Heart right ventricle (tissue), 16 donors: ENCODE results near the gene ARHGEF4. TPM values are rescaled to one million over a fixed set of nuclear protein-coding genes. Genes with fewer than 3 reads are reported as not detected.

Experiments
- ATAC-seq, 8 donors: fragments of 200-7000 bp; cut with Tn5 transposase; one replicate each; pipeline ENCODE4 v1.9.1; 2020; ENCODE audit warnings: mild to moderate bottlenecking in 8 of 8, moderate library complexity in 8 of 8, moderate number of reproducible peaks in 1 of 8
- DNase-seq, 2 donors: peaks; one replicate each; pipeline ENCODE4 v3.0.0-alpha.2; 2020
- H3K27ac ChIP-seq, 10 donors: fragments of 200-600 bp; sonication (generic) in 2 of 10; one replicate each; pipeline versions ENCODE4 v1.5.0 to v1.8.0; 2020 to 2022; ENCODE audit warnings: mild to moderate bottlenecking in 3 of 10
- H3K27me3 ChIP-seq, 7 donors: fragments of 200-600 bp; one replicate each; pipeline ENCODE4 v1.8.0; 2021 to 2022; ENCODE audit warnings: mild to moderate bottlenecking in 2 of 7
- H3K36me3 ChIP-seq, 9 donors: fragments of 200-600 bp; sonication (generic) in 1 of 9; one replicate each; pipeline versions ENCODE4 v1.5.0 to v1.8.0; 2020 to 2022; ENCODE audit warnings: mild to moderate bottlenecking in 2 of 9
- H3K4me1 ChIP-seq, 9 donors: fragments of 200-600 bp; sonication (generic) in 1 of 9; one replicate each; pipeline versions ENCODE4 v1.5.0 to v1.8.0; 2020 to 2022; ENCODE audit warnings: mild to moderate bottlenecking in 4 of 9
- H3K4me3 ChIP-seq, 10 donors: fragments of 200-600 bp; sonication (generic) in 2 of 10; one replicate each; pipeline versions ENCODE4 v1.5.0 to v1.8.0; 2020 to 2022; ENCODE audit warnings: mild to moderate bottlenecking in 7 of 10, moderate library complexity in 2 of 10
- H3K9me3 ChIP-seq, 11 donors: fragments of 200-600 bp in 10 of 11; sonication (generic) in 2 of 11; one replicate each; pipeline versions ENCODE4 v1.5.0 to v1.8.0; 2013 to 2022; ENCODE audit warnings: mild to moderate bottlenecking in 2 of 11, control low read depth in 1 of 11, moderate library complexity in 1 of 11
- WGBS, 2 donors: extraction: QIAGEN DNeasy Blood & Tissue Kit; methylation state at CpG; one replicate each; pipeline ENCODE4 v1.1.7; 2013; ENCODE audit warnings: inconsistent platforms in 1 of 2; 5-methylcytosine and 5-hydroxymethylcytosine counted together
- intact Hi-C, 10 donors: fragments of 100-400 bp; cut with DNase I; formaldehyde crosslinking; loops; one replicate each; pipeline versions ENCODE4 v1.11.1 to v1.14.2; 2022
- polyA plus RNA-seq, 2 donors: library from polyadenylated mRNA; stranded (reverse); fragments of 200-250 nt; gene quantifications; one replicate each; pipeline ENCODE4 v1.2.3, GENCODE V29; 2013
- total RNA-seq, 10 donors: library from RNA; stranded (reverse); fragmentation: NEBNext Ultra II Directional in 3 of 10; extraction: Animal tissue kit (Norgen Biotek cat#: 25700) in 3 of 10; gene quantifications; one replicate each; pipeline versions ENCODE4 v1.2.1 to v1.2.4, GENCODE V29; 2021 to 2023
- TF ChIP-seq, protein P1 (sequence below), 9 donors: fragments of 200-600 bp; sonication (generic) in 2 of 9; IDR thresholded peaks; one replicate each; pipeline versions ENCODE4 v1.5.0 to v1.8.0; 2021 to 2022; ENCODE audit warnings: antibody characterized with exemption in 9 of 9, mild to moderate bottlenecking in 5 of 9, moderate library complexity in 1 of 9
- donor health status: Arrhythmogenic right ventricular cardiomyopathy.
- donor health status: ischemic (EF 13 %, LVEDD 7.1; RV severe dilation, severe dysfunction).
- donor health status: healthy with polysubstance abuse.
- donor health status: DM: no; HTN: yes; CAD: no.
- donor health status: DM: no; HTN: no; CAD: no.
- donor health status: ischemic (EF 25% LVEDD 6.9; RV normal size, moderate dysfunction).
- donor health status: ischemic (EF 25% LVEDD 5.7; RV mildly dilated, moderate dysfunction).
- donor health status: healthy.
- donor health status: DM: yes; HTN: yes; CAD: no.
- donor health status: Ischemic cardiomyopathy.
- donor health status: ischemic (EF 35%, LVEDD 5.7; RV mildly dilated, moderate dysfunction).
- donor health status: nonischemic (EF 11% LVEDD 7.7; RV severe dilation, severe dysfunction).
- donor health status: DM: yes; HTN: yes; CAD: no.
- donor health status: PGD.
- donor health status: ischemic (EF 29% LVEDD 5.4; RV normal size, mild dysfunction).
- donor health status: nonischemic (EF 23%, LVEDD 6.1; RV moderate dilation, normal function).

ARHGEF4 gene
- total and polyA plus RNA-seq, 12 donors: 0.67 to 6.5 (median 3.4) TPM

DNA sequence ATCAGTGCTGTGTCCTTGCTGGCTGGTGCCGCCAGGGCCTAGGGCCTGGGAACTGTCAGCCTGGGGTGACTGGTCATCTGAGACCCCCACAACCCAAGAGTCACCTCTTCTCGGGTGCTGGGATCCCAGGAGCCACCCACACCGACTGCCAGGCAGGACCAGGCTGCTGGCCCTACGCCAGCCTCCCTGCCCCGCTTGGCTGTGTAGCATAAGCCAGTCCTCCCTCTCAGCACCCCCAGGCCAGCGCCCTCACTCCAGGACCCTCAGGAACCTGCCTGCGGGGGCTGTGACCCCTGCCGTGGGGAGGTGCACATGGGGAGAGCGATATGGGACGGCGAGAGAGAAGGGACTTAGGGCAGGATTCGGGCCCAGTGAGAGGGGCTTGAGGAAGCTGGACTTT lies 9.5 kb downstream of the ARHGEF4 start:
- no peaks in the 10 kb centered on the region for H3K36me3 ChIP-seq
- H3K4me3 ChIP-seq: no peak overlapping the region
- H3K9me3 ChIP-seq: no peaks in the 10 kb centered on the region
- ATAC-seq: no peak
- DNase-seq: no peak
- peaks cover 0 to 32% (median 12%) of the 10 kb centered on the region in 7 donors for H3K27me3 ChIP-seq
- TF ChIP-seq, protein P1, sequence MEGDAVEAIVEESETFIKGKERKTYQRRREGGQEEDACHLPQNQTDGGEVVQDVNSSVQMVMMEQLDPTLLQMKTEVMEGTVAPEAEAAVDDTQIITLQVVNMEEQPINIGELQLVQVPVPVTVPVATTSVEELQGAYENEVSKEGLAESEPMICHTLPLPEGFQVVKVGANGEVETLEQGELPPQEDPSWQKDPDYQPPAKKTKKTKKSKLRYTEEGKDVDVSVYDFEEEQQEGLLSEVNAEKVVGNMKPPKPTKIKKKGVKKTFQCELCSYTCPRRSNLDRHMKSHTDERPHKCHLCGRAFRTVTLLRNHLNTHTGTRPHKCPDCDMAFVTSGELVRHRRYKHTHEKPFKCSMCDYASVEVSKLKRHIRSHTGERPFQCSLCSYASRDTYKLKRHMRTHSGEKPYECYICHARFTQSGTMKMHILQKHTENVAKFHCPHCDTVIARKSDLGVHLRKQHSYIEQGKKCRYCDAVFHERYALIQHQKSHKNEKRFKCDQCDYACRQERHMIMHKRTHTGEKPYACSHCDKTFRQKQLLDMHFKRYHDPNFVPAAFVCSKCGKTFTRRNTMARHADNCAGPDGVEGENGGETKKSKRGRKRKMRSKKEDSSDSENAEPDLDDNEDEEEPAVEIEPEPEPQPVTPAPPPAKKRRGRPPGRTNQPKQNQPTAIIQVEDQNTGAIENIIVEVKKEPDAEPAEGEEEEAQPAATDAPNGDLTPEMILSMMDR (IDR thresholded peaks at IDR 0.05): no peak
- H3K4me1 ChIP-seq: peaks cover 0 to 4% (median 0%) of the 10 kb centered on the region in 9 donors
- WGBS, 2 donors: 85 to 88% methylated on average over 12 of the region's 12 CpGs
- no peak overlapping the region for H3K27ac ChIP-seq
- intact Hi-C loops: no loop called here

DNA sequence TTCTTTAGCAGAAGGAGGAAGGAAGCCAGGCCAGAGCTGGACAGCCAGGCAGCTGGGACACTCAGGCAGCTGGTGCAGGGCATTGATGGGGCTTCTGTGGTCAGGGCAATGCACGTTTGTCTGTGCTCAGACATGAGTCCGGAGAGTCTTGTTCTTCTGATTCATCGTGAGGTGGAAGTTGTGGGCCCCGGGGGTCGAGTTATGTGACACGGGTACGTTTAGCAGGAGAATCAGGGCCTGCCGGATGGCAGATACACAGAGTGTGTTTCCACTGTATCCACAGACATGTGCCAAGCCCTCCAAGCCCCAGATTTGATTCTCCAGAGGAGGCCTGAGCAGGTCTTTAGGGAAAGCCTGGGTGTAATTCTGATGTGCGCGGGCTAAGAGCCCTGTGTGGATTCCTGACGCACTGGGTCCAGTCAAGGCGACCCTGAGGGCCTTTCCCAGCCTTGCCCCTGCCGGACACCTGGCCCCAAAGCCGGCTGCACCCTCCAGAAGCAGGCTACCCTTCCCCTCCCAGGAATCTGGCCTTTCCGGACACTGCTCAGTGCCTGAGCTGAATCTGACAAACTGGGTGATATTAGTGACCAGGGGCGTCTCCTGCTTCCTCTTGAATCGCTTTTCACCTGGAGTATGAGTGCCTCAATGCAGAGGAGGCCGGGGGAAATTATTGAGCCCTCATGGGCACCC lies 10.1 kb downstream of the ARHGEF4 start:
- intact Hi-C loops: no loop called here
- Histone ChIP-seq H3K4me1 (peaks cover 0 to 5% (median 0%) of the 10 kb centered on the region in 9 donors), H3K9me3 (no peaks in the 10 kb centered on the region), H3K4me3 (no peak overlapping the region), H3K27me3 (peaks cover 0 to 26% (median 12%) of the 10 kb centered on the region in 7 donors), H3K36me3 (no peaks in the 10 kb centered on the region), H3K27ac (no peak overlapping the region)
- ATAC-seq (no peak), DNase-seq (no peak)
- WGBS, 2 donors: 78 to 82% methylated on average over 18 of the region's 18 CpGs
- TF ChIP-seq, protein P1 (IDR thresholded peaks at IDR 0.05): no peak

DNA sequence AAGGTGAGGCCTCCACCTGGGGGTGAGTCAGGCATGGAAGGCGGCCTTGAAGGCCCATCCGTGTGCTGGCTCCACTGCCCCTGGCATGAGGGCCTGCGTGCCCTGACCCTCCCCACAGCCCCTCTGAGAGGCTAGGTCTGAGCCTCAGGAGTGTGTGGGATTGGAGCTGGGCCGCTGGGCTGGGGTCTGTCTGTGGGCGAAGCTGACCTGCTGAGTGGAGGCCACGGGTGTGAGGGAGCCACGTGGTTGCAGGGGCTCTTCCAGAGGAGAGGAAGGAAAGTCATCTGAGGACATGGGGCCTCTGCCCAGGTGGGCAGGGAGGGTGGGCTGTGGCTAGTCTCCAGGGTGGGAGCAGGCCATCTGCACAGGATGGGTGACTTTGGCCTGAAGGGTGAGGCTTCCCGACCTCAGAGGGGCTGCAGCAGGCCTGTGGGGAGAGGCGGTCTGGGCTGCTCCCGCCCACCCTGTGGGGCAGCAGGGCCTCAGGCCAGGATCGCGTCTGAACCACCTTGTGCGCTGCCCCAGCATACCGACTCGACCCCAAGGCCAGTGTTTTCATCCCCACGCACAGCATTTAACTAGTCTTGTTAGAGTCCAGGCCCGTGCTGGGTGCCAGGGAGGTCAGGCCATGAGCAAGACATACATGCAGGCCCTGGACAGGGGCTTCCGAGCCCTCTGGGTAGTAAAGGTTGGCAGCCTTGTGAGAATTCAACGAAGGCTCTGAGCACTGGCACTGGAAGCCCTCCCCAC lies 11.2 kb downstream of the ARHGEF4 start:
- TF ChIP-seq, protein P1 (IDR thresholded peaks at IDR 0.05): no peak
- H3K9me3 ChIP-seq: no peaks in the 10 kb centered on the region
- DNase-seq (no peak), ATAC-seq (no peak)
- no peak overlapping the region for H3K4me3 ChIP-seq
- H3K27ac ChIP-seq: no peak overlapping the region
- peaks cover 0 to 5% (median 0%) of the 10 kb centered on the region in 9 donors for H3K4me1 ChIP-seq
- 86 to 88% methylated on average over 18 to 19 of the region's 19 CpGs for WGBS, 2 donors
- H3K36me3 ChIP-seq: no peaks in the 10 kb centered on the region
- peaks cover 0 to 15% (median 8%) of the 10 kb centered on the region in 7 donors for H3K27me3 ChIP-seq
- intact Hi-C loops: no loop called here

DNA sequence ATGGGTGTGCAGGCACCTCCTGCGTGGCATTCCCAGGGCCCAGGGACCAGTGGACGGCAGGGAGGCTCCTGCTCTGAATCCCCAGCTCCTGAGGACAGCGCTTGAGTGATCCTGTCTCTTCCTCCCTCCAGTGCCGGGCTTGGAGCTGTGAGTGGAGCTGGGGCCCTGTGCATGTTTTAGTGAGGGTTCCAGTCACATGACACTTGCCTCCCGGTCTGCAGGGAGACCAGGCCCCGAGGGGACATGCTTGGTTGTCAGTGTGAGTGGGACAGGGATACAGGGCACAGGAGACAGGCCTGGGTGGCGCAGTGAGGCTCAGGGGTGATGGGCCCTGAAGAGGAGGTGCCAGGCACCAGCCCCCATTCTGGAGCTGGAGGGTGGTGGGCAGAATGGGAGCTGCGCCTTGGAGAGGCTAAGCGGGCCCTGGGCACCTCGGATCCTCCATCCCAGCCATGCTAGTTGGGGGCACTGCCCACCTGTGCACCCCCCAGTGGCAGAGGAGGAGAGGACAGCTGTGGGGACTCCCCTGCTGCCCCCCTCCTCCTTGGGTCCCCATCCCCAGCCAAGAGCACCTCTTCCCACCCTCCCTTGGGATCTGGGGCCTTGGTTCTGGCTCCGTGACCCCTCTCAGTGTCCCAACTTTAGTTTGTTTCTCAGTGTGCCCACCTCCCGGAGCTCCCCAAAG lies 12.0 kb downstream of the ARHGEF4 start:
- Histone ChIP-seq H3K27me3 (peaks cover 0 to 9% (median under 1%) of the 10 kb centered on the region in 7 donors), H3K27ac (no peak overlapping the region), H3K4me3 (no peak overlapping the region), H3K4me1 (peaks cover 0 to 5% (median 0%) of the 10 kb centered on the region in 9 donors), H3K36me3 (no peaks in the 10 kb centered on the region), H3K9me3 (no peaks in the 10 kb centered on the region)
- DNase-seq (no peak), ATAC-seq (no peak)
- TF ChIP-seq, protein P1 (IDR thresholded peaks at IDR 0.05): no peak
- intact Hi-C loops: no loop called here
- WGBS, 2 donors: 78 to 80% methylated on average over 12 of the region's 12 CpGs
